Measurements from ENCODE around the gene CAPNS2.
"Not testable (repeated sequence)": the region's sequence is repeated elsewhere in the genome, so short reads cannot be mapped to it uniquely, and the experiment has no call there.

CAPNS2 gene

GRCh38 chr16:55569025-55569424, 2.5 kb downstream of the CAPNS2 start:
- no peak for DNase-seq

GRCh38 chr16:55570159-55570558, 3.7 kb downstream of the CAPNS2 start:
- DNase-seq, result no peak

GRCh38 chr16:55571191-55571897, 4.9 kb downstream of the CAPNS2 start:
- DNase-seq, result no peak

GRCh38 chr16:55572439-55572838, 6.0 kb downstream of the CAPNS2 start:
- no peak for DNase-seq

GRCh38 chr16:55574811-55575210, 8.3 kb downstream of the CAPNS2 start:
- DNase-seq, result no peak

- DNase-seq, result no peak
Measured at GRCh38 chr16:55575496-55575895, 9.0 kb downstream of the CAPNS2 start.

GRCh38 chr16:55576384-55576783, 9.9 kb downstream of the CAPNS2 start:
- no peak for DNase-seq

- no peak for DNase-seq
Measured at GRCh38 chr16:55577887-55578286, 11.4 kb downstream of the CAPNS2 start.

GRCh38 chr16:55585631-55586030, 19.1 kb downstream of the CAPNS2 start:
- DNase-seq, result no peak

- no peak for DNase-seq
Measured at GRCh38 chr16:55588799-55589198, 22.3 kb downstream of the CAPNS2 start.

- no peak for DNase-seq
Measured at GRCh38 chr16:55592306-55592705, 25.8 kb downstream of the CAPNS2 start.

- no peak for DNase-seq
Measured at GRCh38 chr16:55597928-55598327, 31.4 kb downstream of the CAPNS2 start.

GRCh38 chr16:55605754-55606336, 39.4 kb downstream of the CAPNS2 start:
- DNase-seq, result no peak

GRCh38 chr16:55613613-55614335, 47.3 kb downstream of the CAPNS2 start:
- no peak for DNase-seq

- DNase-seq, result no peak
Measured at GRCh38 chr16:55615071-55615470, 48.6 kb downstream of the CAPNS2 start.

- not testable (repeated sequence) for DNase-seq
Measured at GRCh38 chr16:55615670-55616069, 49.2 kb downstream of the CAPNS2 start.

All from HCEC 1CT (cell line).